H1 (cell line): ENCODE data around the gene DNAH10. TPM values are rescaled to one million over a fixed set of nuclear protein-coding genes. Genes with fewer than 3 reads are reported as not detected.

Source experiments
- CTCF ChIA-PET: fragments of 300-600 bp; sonication (Branson Sonifier 250); formaldehyde crosslinking; loops from one replicate; lab custom pipeline; 2021; ENCODE audit not compliant: partially characterized antibody; lab: Charles Lee
- POLR2A ChIA-PET: fragments of 300-600 bp; sonication (Branson Sonifier 250); formaldehyde crosslinking; loops from one replicate; lab custom pipeline; 2021; ENCODE audit warnings: inconsistent platforms; ENCODE audit not compliant: partially characterized antibody; lab: Charles Lee
- DNase-seq, 2 experiments: peaks; one replicate each; pipeline versions ENCODE4 v3.0.0 to v3.0.0-alpha.2; 2010 to 2022; ENCODE audit warnings: low spot score in 2 of 2, low read depth in 1 of 2, mixed read lengths in 1 of 2
- FAIRE-seq: peaks from 2 replicates; lab custom pipeline; 2011; peaks lifted over from hg19 to GRCh38; lab: Jason Lieb, UNC
- H2AFZ ChIP-seq: 2 replicates; pipeline ENCODE4 v1.8.1; 2012; ENCODE audit warnings: low read length, inconsistent platforms
- H2AK5ac ChIP-seq: 2 replicates; pipeline ENCODE4 v1.6.1; 2013; ENCODE audit warnings: low read depth, low read length
- H2BK120ac ChIP-seq: replicated peaks from 2 replicates; pipeline ENCODE3; 2013; ENCODE audit warnings: low read depth, low read length, inconsistent platforms
- H2BK12ac ChIP-seq: 2 replicates; pipeline ENCODE4 v1.6.1; 2013; ENCODE audit warnings: low read depth, low read length
- H2BK15ac ChIP-seq: 2 replicates; pipeline ENCODE4 v1.6.1; 2013; ENCODE audit warnings: low read length
- H2BK20ac ChIP-seq: 2 replicates; pipeline ENCODE4 v1.6.1; 2013; ENCODE audit warnings: low read length
- H2BK5ac ChIP-seq: 2 replicates; pipeline ENCODE4 v1.6.1; 2013; ENCODE audit warnings: low read depth, low read length
- H3K14ac ChIP-seq: 2 replicates; pipeline ENCODE4 v1.6.1; 2013; ENCODE audit warnings: inconsistent platforms; ENCODE audit not compliant: insufficient read length
- H3K18ac ChIP-seq: 2 replicates; pipeline ENCODE4 v1.6.1; 2013; ENCODE audit warnings: low read length; ENCODE audit errors: extremely low read depth
- H3K23ac ChIP-seq: 2 replicates; pipeline ENCODE4 v1.6.1; 2013; ENCODE audit warnings: inconsistent platforms; ENCODE audit not compliant: insufficient read length
- H3K23me2 ChIP-seq: 2 replicates; pipeline ENCODE4 v1.6.1; 2013; ENCODE audit warnings: low read depth, low read length
- H3K27ac ChIP-seq: 2 replicates; pipeline ENCODE4 v1.6.1; 2011; ENCODE audit warnings: low read depth, low read length, inconsistent platforms
- H3K27me3 ChIP-seq, 4 experiments: replicated peaks in 1 of 4; 1 replicate in 1 of 4; 2 replicates in 3 of 4; pipeline versions ENCODE4 v1.6.1 to v1.8.1; 2011 to 2013; ENCODE audit warnings: low read length in 3 of 4, mild to moderate bottlenecking in 3 of 4, inconsistent platforms in 2 of 4, mixed read lengths in 2 of 4, moderate library complexity in 1 of 4; ENCODE audit not compliant: control insufficient read depth in 3 of 4, insufficient read depth in 3 of 4; ENCODE audit errors: extremely low read depth in 1 of 4
- H3K36me3 ChIP-seq, 4 experiments: 2 replicates each; pipeline versions ENCODE4 v1.6.1 to v1.8.1; 2011 to 2013; ENCODE audit warnings: mild to moderate bottlenecking in 4 of 4, low read length in 3 of 4, moderate library complexity in 2 of 4, control low read depth in 1 of 4, inconsistent platforms in 1 of 4; ENCODE audit not compliant: insufficient read depth in 4 of 4, control insufficient read depth in 2 of 4
- H3K4ac ChIP-seq: replicated peaks from 2 replicates; pipeline ENCODE3; 2013; ENCODE audit warnings: low read length, low read depth, mixed read lengths, inconsistent platforms; ENCODE audit not compliant: insufficient read length
- H3K4me1 ChIP-seq, 4 experiments: replicated peaks in 1 of 4; 1 replicate in 1 of 4; 2 replicates in 3 of 4; pipeline versions ENCODE4 v1.6.1 to v1.8.1; 2011 to 2013; ENCODE audit warnings: low read length in 3 of 4, inconsistent platforms in 2 of 4, mixed read lengths in 1 of 4; ENCODE audit not compliant: insufficient read depth in 4 of 4, control insufficient read depth in 3 of 4
- H3K4me2 ChIP-seq, 2 experiments: 2 replicates each; pipeline versions ENCODE4 v1.6.1 to v1.8.1; 2011 to 2013; ENCODE audit warnings: low read depth in 2 of 2, low read length in 2 of 2, control low read depth in 1 of 2, inconsistent platforms in 1 of 2, mild to moderate bottlenecking in 1 of 2; ENCODE audit not compliant: insufficient read depth in 1 of 2
- H3K4me3 ChIP-seq, 4 experiments: fragments of 200-600, 300-600 bp in 1 of 4; sonication (generic), shearing (Covaris generic), sonication (Bioruptor Twin) in 1 of 4; 2 replicates each; pipeline versions ENCODE4 v1.5.1 to v1.8.1; 2011 to 2016; ENCODE audit warnings: low read length in 4 of 4, low read depth in 3 of 4, control low read depth in 2 of 4, inconsistent platforms in 2 of 4, mild to moderate bottlenecking in 2 of 4, mixed read lengths in 1 of 4, moderate library complexity in 1 of 4; ENCODE audit not compliant: insufficient read depth in 2 of 4; ENCODE audit errors: extremely low read depth in 1 of 4
- H3K56ac ChIP-seq: replicated peaks from 2 replicates; pipeline ENCODE3; 2013; ENCODE audit warnings: low read depth, mild to moderate bottlenecking, mixed read lengths, low read length, inconsistent platforms; ENCODE audit not compliant: insufficient read length
- H3K79me1 ChIP-seq: 2 replicates; pipeline ENCODE4 v1.6.1; 2013; ENCODE audit warnings: low read depth, low read length, control low read depth
- H3K79me2 ChIP-seq, 2 experiments: 2 replicates each; pipeline versions ENCODE4 v1.6.1 to v1.8.1; 2012 to 2013; ENCODE audit warnings: low read length in 2 of 2, mild to moderate bottlenecking in 2 of 2, inconsistent platforms in 1 of 2; ENCODE audit not compliant: insufficient read depth in 2 of 2, control insufficient read depth in 1 of 2
- H3K9ac ChIP-seq, 4 experiments: replicated peaks in 1 of 4; 1 replicate in 1 of 4; 2 replicates in 3 of 4; pipeline versions ENCODE4 v1.6.1 to v1.8.1; 2011 to 2013; ENCODE audit warnings: low read depth in 3 of 4, low read length in 3 of 4, control low read depth in 2 of 4, mild to moderate bottlenecking in 2 of 4, moderate library complexity in 2 of 4, inconsistent platforms in 1 of 4; ENCODE audit errors: extremely low read depth in 1 of 4
- H3K9me3 ChIP-seq, 2 experiments: 2 replicates each; pipeline versions ENCODE4 v1.6.1 to v1.8.1; 2012 to 2013; ENCODE audit warnings: mild to moderate bottlenecking in 2 of 2, moderate library complexity in 2 of 2, control low read depth in 1 of 2, inconsistent platforms in 1 of 2, low read depth in 1 of 2, low read length in 1 of 2, mixed read lengths in 1 of 2; ENCODE audit not compliant: insufficient read depth in 2 of 2
- H4K20me1 ChIP-seq, 2 experiments: replicated peaks in 1 of 2; 2 replicates each; pipeline versions ENCODE3 to v1.8.1; 2011 to 2013; ENCODE audit warnings: inconsistent platforms in 2 of 2, low read length in 2 of 2, mild to moderate bottlenecking in 1 of 2; ENCODE audit not compliant: insufficient read depth in 2 of 2, control insufficient read depth in 1 of 2
- H4K5ac ChIP-seq: 2 replicates; pipeline ENCODE4 v1.6.1; 2013; ENCODE audit warnings: low read length, low read depth, mixed read lengths, inconsistent platforms; ENCODE audit not compliant: insufficient read length
- H4K8ac ChIP-seq: 2 replicates; pipeline ENCODE4 v1.8.0; 2013; ENCODE audit warnings: mild to moderate bottlenecking, moderate library complexity, low read length, inconsistent platforms; ENCODE audit not compliant: insufficient read depth; ENCODE audit errors: extremely low read depth
- H4K91ac ChIP-seq: replicated peaks from 2 replicates; pipeline ENCODE3; 2013; ENCODE audit warnings: low read length, mixed read lengths, inconsistent platforms; ENCODE audit not compliant: insufficient read length
- CTBP2 ChIP-seq: IDR thresholded peaks from 2 replicates; pipeline ENCODE4 v1.7.0; 2011; ENCODE audit warnings: borderline replicate concordance, mild to moderate bottlenecking, moderate library complexity, mixed read lengths, low read length; ENCODE audit not compliant: insufficient read depth, insufficient read length
- EGR1 ChIP-seq: IDR thresholded peaks from 2 replicates; pipeline ENCODE4 v1.6.1; 2011; ENCODE audit warnings: low read depth, low read length, borderline replicate concordance
- EZH2 ChIP-seq: fragments of 200-600 bp; sonication (generic); IDR thresholded peaks from 2 replicates; pipeline ENCODE4 v1.7.1; 2012; ENCODE audit warnings: low read depth, mild to moderate bottlenecking, moderate library complexity, low read length, inconsistent platforms; ENCODE audit not compliant: severe bottlenecking
- HDAC6 ChIP-seq: IDR thresholded peaks from one replicate; pipeline ENCODE4 v1.7.1; 2012; ENCODE audit warnings: low read depth, mild to moderate bottlenecking, inconsistent platforms, low read length, moderate library complexity
- MAFK ChIP-seq: IDR thresholded peaks from 2 replicates; pipeline ENCODE4 v1.6.1; 2012; ENCODE audit warnings: low read depth, mild to moderate bottlenecking, improper control_type of control experiment, low read length
- PHF8 ChIP-seq: fragments of 200-600 bp; sonication (generic); conservative IDR thresholded peaks from 2 replicates; pipeline ENCODE4 v1.7.1; 2012; ENCODE audit warnings: low read depth, mild to moderate bottlenecking, inconsistent platforms, low read length, moderate library complexity
- POLR2AphosphoS5 ChIP-seq: IDR thresholded peaks from 2 replicates; pipeline ENCODE4 v1.6.1; 2011; ENCODE audit warnings: low read depth, low read length
- RBBP5 ChIP-seq: IDR thresholded peaks from 2 replicates; pipeline ENCODE4 v1.7.1; 2012; ENCODE audit warnings: low read depth, mild to moderate bottlenecking, inconsistent platforms, low read length, moderate library complexity, borderline replicate concordance
- TAF1 ChIP-seq: IDR thresholded peaks from 2 replicates; pipeline ENCODE4 v1.6.1; 2011; ENCODE audit warnings: mild to moderate bottlenecking, low read depth, low read length
- TAF7 ChIP-seq: optimal IDR thresholded peaks from 2 replicates; pipeline ENCODE3; 2011; ENCODE audit warnings: low read depth, mild to moderate bottlenecking, inconsistent platforms, low read length, moderate library complexity, borderline replicate concordance
- WGBS, 2 experiments: shearing (Covaris generic) in 1 of 2; methylation state at CpG; one replicate each; pipeline versions ENCODE4 v1.1.6 to v1.1.7; 2013 to 2015; ENCODE audit warnings: low lambda C conversion rate in 2 of 2, mixed read lengths in 2 of 2, inconsistent platforms in 1 of 2, low coverage in 1 of 2, missing lambda C conversion rate in 1 of 2; ENCODE audit not compliant: insufficient replicate concordance in 2 of 2, insufficient coverage in 1 of 2, insufficient read length in 1 of 2; ENCODE audit errors: extremely low coverage in 1 of 2, missing lambda C conversion rate in 1 of 2; 5-methylcytosine and 5-hydroxymethylcytosine counted together
- polyA plus RNA-seq, 7 experiments: library from polyadenylated mRNA; depleted of rRNA in 3 of 7; stranded (reverse) in 5 of 7; unstranded in 2 of 7; fragments of >200 nt in 5 of 7; fragments of 200-250 nt in 2 of 7; gene quantifications; 1 replicate in 5 of 7; 2 replicates in 1 of 7; 4 replicates in 1 of 7; pipeline versions ENCODE4 v1.2.1 to v1.2.3, GENCODE V29; 2011 to 2013; ENCODE audit warnings: missing spikeins in 2 of 7, mixed read lengths in 2 of 7
- total RNA-seq: library from RNA; stranded (reverse); fragmentation: NEBNext Ultra II Directional; extraction: Animal tissue kit (Norgen Biotek cat#: 25700); gene quantifications from 2 replicates; pipeline ENCODE4 v1.2.1, GENCODE V29; 2021
- TF ChIP-seq, protein P1 (sequence below): IDR thresholded peaks from 2 replicates; pipeline ENCODE4 v1.6.1; 2012; ENCODE audit warnings: inconsistent platforms

Gene DNAH10
- total and polyA plus RNA-seq, 2 of the 8 experiments (the other 6 are each of a cell fraction or from before 2014, with no cell fraction given): 0.02 to 0.24 TPM

DNA sequence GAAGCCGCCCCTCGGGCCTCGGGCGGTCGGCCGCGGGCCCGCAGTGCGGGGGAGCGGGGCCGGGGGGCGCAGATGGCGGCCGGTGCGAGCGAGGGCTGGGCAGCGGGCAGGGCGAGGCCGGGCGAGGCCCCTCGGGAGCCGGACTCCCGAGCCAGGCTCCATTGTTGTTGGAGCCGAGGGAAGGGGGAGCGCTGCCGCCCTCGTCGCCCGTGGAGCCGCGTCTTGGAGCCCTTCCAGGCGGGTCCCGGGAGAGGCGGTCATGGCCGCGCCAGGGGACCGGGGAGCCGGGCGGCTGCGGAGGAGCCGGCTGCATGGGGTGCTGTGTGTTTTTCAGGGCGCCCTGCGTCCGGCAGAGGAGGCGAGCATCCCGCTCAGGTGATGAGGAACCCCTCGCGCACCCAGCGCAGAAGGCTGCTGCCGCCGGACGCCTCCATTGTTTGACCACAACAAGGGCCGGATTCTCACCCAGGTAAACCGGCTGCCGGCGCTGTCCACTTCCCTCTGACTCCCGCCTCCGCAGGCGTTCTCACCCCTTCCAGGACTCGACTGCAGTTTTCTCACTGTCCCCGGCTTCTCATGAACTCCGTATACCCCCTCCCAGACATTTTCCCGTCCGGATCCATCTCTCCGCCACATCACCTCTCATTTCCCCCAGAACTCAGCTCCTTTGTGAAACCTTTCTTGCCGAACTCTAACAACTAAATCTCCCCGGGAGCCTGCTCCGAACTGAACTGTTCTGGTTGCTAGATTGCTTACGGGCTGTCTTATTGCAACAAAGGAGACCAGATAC, 211.6 kb downstream of the DNAH10 start:
- ChIA-PET CTCF (interaction anchor here (0.6 to 1.0 kb wide), 2 partner anchors 10 to 116 kb away, joined by 3 read pairs; no protein-coding TSS in a partner anchor), POLR2A (interaction anchor here (1.1 to 1.5 kb wide), 4 partner anchors 9 to 261 kb away, joined by 3 to 5 read pairs (median 4); partner anchors contain the start of gene ATP6V0A2)
- Histone ChIP-seq H3K4me1 (peaks cover 3 to 8% (median 5%) of the 10 kb centered on the region in 4 experiments; a peak in 6 of 7 replicates), H2BK5ac (no peak overlapping the region), H3K27ac (no peak overlapping the region; the same call in 1 of the 2 replicates), H4K91ac (peak overlapping the region; percentile 65), H3K14ac (no peak overlapping the region), H3K36me3 (peaks cover 0 to 5% (median 2%) of the 10 kb centered on the region in 4 experiments; a peak in 3 of 8 replicates), H2BK120ac (no peak overlapping the region), H3K4ac (no peak overlapping the region), H3K27me3 (peaks cover 27 to 49% (median 42%) of the 10 kb centered on the region in 4 experiments), H4K5ac (no peak overlapping the region), H3K18ac (no peak overlapping the region), H3K9ac (peak overlapping the region; percentile 53 to 89 (median 68)), H2AFZ (no peak overlapping the region), H3K79me2 (no peaks in the 10 kb centered on the region), H4K8ac (peak overlapping the region; percentile 66; the same call in 1 of the 2 replicates), H3K4me2 (peak overlapping the region; percentile 82 to 83), H2BK15ac (no peak overlapping the region), H3K4me3 (peak overlapping the region; percentile 57 to 86 (median 70)), H3K9me3 (no peaks in the 10 kb centered on the region), H4K20me1 (peaks cover 23 to 31% of the 10 kb centered on the region in 2 experiments), H2AK5ac (no peak overlapping the region), H2BK12ac (no peak overlapping the region), H3K23ac (no peak overlapping the region), H3K23me2 (peaks cover 5% of the 10 kb centered on the region; the same call in 1 of the 2 replicates), H2BK20ac (no peak overlapping the region), H3K56ac (no peak overlapping the region), H3K79me1 (no peaks in the 10 kb centered on the region)
- DNase-seq (peak in 1 of 2 experiments; percentile 62), FAIRE-seq (no peak)
- 5% methylated on average over 40 of the region's 69 CpGs; no CpG with 5 or more reads in 1 of the 2 experiments for WGBS, 2 experiments
- TF ChIP-seq EGR1 (no peak), TAF1 (peak; percentile 54), CTBP2 (no peak), HDAC6 (no peak), TAF7 (no peak), PHF8 (no peak), RBBP5 (0 out of 2 replicates have a peak, but pooled peaks have one; percentile 52), MAFK (no peak), POLR2AphosphoS5 (no peak), EZH2 (peak; percentile 52)
- TF ChIP-seq, protein P1, sequence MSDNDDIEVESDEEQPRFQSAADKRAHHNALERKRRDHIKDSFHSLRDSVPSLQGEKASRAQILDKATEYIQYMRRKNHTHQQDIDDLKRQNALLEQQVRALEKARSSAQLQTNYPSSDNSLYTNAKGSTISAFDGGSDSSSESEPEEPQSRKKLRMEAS: no peak
